Measurements from ENCODE around the gene ELF3.

GRCh38 chr1:201970334-201971159, 39.8 kb upstream of the ELF3 start:
- TF ChIP-seq CTCF (conservative IDR thresholded peaks at IDR 0.05; ENCODE audit: low read depth in 2 of 2): no peak
- TF ChIP-seq POLR2AphosphoS5 (IDR thresholded peaks at IDR 0.05; ENCODE audit: low read depth): no peak
- TF ChIP-seq JUNB (IDR thresholded peaks at IDR 0.05; ENCODE audit: unreplicated experiment): no peak
- no peak for TF ChIP-seq REST (IDR thresholded peaks at IDR 0.05; ENCODE audit: unreplicated experiment)
- TF ChIP-seq EZH2phosphoT487 (IDR thresholded peaks at IDR 0.05; ENCODE audit: unreplicated experiment): no peak

All from GM23338 (cell line).